Measurements from ENCODE around the gene OXER1. TPM values are rescaled to one million over a fixed set of nuclear protein-coding genes. Genes with fewer than 3 reads are reported as not detected.

The OXER1 gene
- total and polyA plus RNA-seq, 4 experiments from 2014 or later, result not detected

- no peak overlapping the region for H3K4me3 Mint-ChIP-seq
- CTCF ChIA-PET (ENCODE audit: partially characterized antibody), result no interaction called here
Observed at GRCh38 chr2:42769583-42770287, 5.8 kb upstream of the OXER1 start.

GRCh38 chr2:42768706-42769256 lies 4.8 kb upstream of the OXER1 start:
- H3K27me3 ChIP-seq (ENCODE audit: insufficient read depth, low read length), result no peaks in the 10 kb centered on the region
- intact Hi-C loops (cut with micrococcal nuclease), result no loop called here
- Mint-ChIP-seq H3K4me1 (no peaks in the 10 kb centered on the region), H3K9me3 (no peaks in the 10 kb centered on the region), H3K36me3 (no peaks in the 10 kb centered on the region), H3K27me3 (no peaks in the 10 kb centered on the region), H3K27ac (peak overlapping the region in 2 of 7 donors; percentile 38 to 64), H3K4me3 (no peak overlapping the region)
- ChIA-PET POLR2A (ENCODE audit: partially characterized antibody) (no interaction called here), CTCF (ENCODE audit: partially characterized antibody) (no interaction called here)
- no peaks in the 10 kb centered on the region for H3K9me3 ChIP-seq (ENCODE audit: control insufficient read depth in 1 of 2, low read length in 2 of 2)
- H3K4me3 ChIP-seq (ENCODE audit: low read length in 2 of 2), result no peak overlapping the region
- H3K36me3 ChIP-seq (ENCODE audit: insufficient read depth, low read length), result no peaks in the 10 kb centered on the region
- no peak overlapping the region for H3K27ac ChIP-seq (ENCODE audit: low read depth, low read length)
- no peaks in the 10 kb centered on the region for H3K4me1 ChIP-seq (ENCODE audit: insufficient read depth, low read length)
- no peak for DNase-seq

More at GRCh38 chr2:42769583-42770287, 5.8 kb upstream of the OXER1 start:
- DNase-seq, result no peak
- Histone ChIP-seq H3K4me3 (ENCODE audit: low read length in 2 of 2) (no peak overlapping the region), H3K27ac (ENCODE audit: low read depth, low read length) (no peak overlapping the region), H3K4me1 (ENCODE audit: insufficient read depth, low read length) (no peaks in the 10 kb centered on the region), H3K36me3 (ENCODE audit: insufficient read depth, low read length) (no peaks in the 10 kb centered on the region), H3K27me3 (ENCODE audit: insufficient read depth, low read length) (no peaks in the 10 kb centered on the region), H3K9me3 (ENCODE audit: control insufficient read depth in 1 of 2, low read length in 2 of 2) (no peaks in the 10 kb centered on the region)
- Mint-ChIP-seq H3K9me3 (no peaks in the 10 kb centered on the region), H3K36me3 (no peaks in the 10 kb centered on the region), H3K27ac (no peak overlapping the region), H3K4me1 (no peaks in the 10 kb centered on the region), H3K27me3 (no peaks in the 10 kb centered on the region)
- intact Hi-C loops (cut with micrococcal nuclease), result no loop called here
- POLR2A ChIA-PET (ENCODE audit: partially characterized antibody), result no interaction called here

- H3K27ac ChIP-seq (ENCODE audit: low read depth, low read length), result no peak overlapping the region
- intact Hi-C loops (cut with micrococcal nuclease), result no loop called here
- CTCF ChIA-PET (ENCODE audit: partially characterized antibody), result no interaction called here
Observed at GRCh38 chr2:42767899-42768705, 4.2 kb upstream of the OXER1 start.

GRCh38 chr2:42767080-42767898 lies 3.4 kb upstream of the OXER1 start:
- no peak overlapping the region for H3K4me3 ChIP-seq (ENCODE audit: low read length in 2 of 2)

More at GRCh38 chr2:42767899-42768705, 4.2 kb upstream of the OXER1 start:
- H3K4me3 ChIP-seq (ENCODE audit: low read length in 2 of 2), result no peak overlapping the region
- H3K36me3 ChIP-seq (ENCODE audit: insufficient read depth, low read length), result no peaks in the 10 kb centered on the region
- no peaks in the 10 kb centered on the region for H3K9me3 Mint-ChIP-seq
- no peaks in the 10 kb centered on the region for H3K9me3 ChIP-seq (ENCODE audit: control insufficient read depth in 1 of 2, low read length in 2 of 2)
- H3K4me1 ChIP-seq (ENCODE audit: insufficient read depth, low read length), result no peaks in the 10 kb centered on the region
- H3K27me3 Mint-ChIP-seq, result no peaks in the 10 kb centered on the region
- no peaks in the 10 kb centered on the region for H3K4me1 Mint-ChIP-seq
- peaks cover under 1% of the 10 kb centered on the region in 2 donors for H3K36me3 Mint-ChIP-seq
- DNase-seq, result no peak
- H3K27ac Mint-ChIP-seq, result peak overlapping the region in 1 of 7 donors; percentile 64
- POLR2A ChIA-PET (ENCODE audit: partially characterized antibody), result no interaction called here
- H3K27me3 ChIP-seq (ENCODE audit: insufficient read depth, low read length), result no peaks in the 10 kb centered on the region
- H3K4me3 Mint-ChIP-seq, result no peak overlapping the region

GRCh38 chr2:42765686-42766085 lies 1.8 kb upstream of the OXER1 start:
- no peaks in the 10 kb centered on the region for H3K4me1 ChIP-seq (ENCODE audit: insufficient read depth, low read length)
- no peaks in the 10 kb centered on the region for H3K36me3 ChIP-seq (ENCODE audit: insufficient read depth, low read length)
- DNase-seq, result no peak
- H3K4me1 Mint-ChIP-seq, result no peaks in the 10 kb centered on the region
- no peak overlapping the region for H3K27ac Mint-ChIP-seq
- ChIA-PET CTCF (ENCODE audit: partially characterized antibody) (no interaction called here), POLR2A (ENCODE audit: partially characterized antibody) (no interaction called here)
- no peak overlapping the region for H3K27ac ChIP-seq (ENCODE audit: low read depth, low read length)
- no peak overlapping the region for H3K4me3 Mint-ChIP-seq
- H3K27me3 Mint-ChIP-seq, result no peaks in the 10 kb centered on the region
- H3K9me3 Mint-ChIP-seq, result no peaks in the 10 kb centered on the region
- no peak overlapping the region for H3K4me3 ChIP-seq (ENCODE audit: low read length in 2 of 2)
- intact Hi-C loops (cut with micrococcal nuclease), result no loop called here
- peaks cover 4 to 5% of the 10 kb centered on the region in 2 donors for H3K36me3 Mint-ChIP-seq
- no peaks in the 10 kb centered on the region for H3K27me3 ChIP-seq (ENCODE audit: insufficient read depth, low read length)
- H3K9me3 ChIP-seq (ENCODE audit: control insufficient read depth in 1 of 2, low read length in 2 of 2), result no peaks in the 10 kb centered on the region

More at GRCh38 chr2:42767080-42767898, 3.4 kb upstream of the OXER1 start:
- DNase-seq, result no peak
- no peaks in the 10 kb centered on the region for H3K9me3 Mint-ChIP-seq
- peaks cover 4 to 5% of the 10 kb centered on the region in 2 donors for H3K36me3 Mint-ChIP-seq
- H3K9me3 ChIP-seq (ENCODE audit: control insufficient read depth in 1 of 2, low read length in 2 of 2), result no peaks in the 10 kb centered on the region
- H3K4me1 Mint-ChIP-seq, result no peaks in the 10 kb centered on the region
- H3K4me1 ChIP-seq (ENCODE audit: insufficient read depth, low read length), result no peaks in the 10 kb centered on the region
- H3K27me3 Mint-ChIP-seq, result no peaks in the 10 kb centered on the region
- H3K27me3 ChIP-seq (ENCODE audit: insufficient read depth, low read length), result no peaks in the 10 kb centered on the region
- intact Hi-C loops (cut with micrococcal nuclease), result no loop called here
- CTCF ChIA-PET (ENCODE audit: partially characterized antibody), result no interaction called here
- H3K27ac ChIP-seq (ENCODE audit: low read depth, low read length), result no peak overlapping the region
- no peak overlapping the region for H3K4me3 Mint-ChIP-seq
- no peak overlapping the region for H3K27ac Mint-ChIP-seq
- no peaks in the 10 kb centered on the region for H3K36me3 ChIP-seq (ENCODE audit: insufficient read depth, low read length)
- POLR2A ChIA-PET (ENCODE audit: partially characterized antibody), result no interaction called here

- H3K4me3 Mint-ChIP-seq, result no peak overlapping the region
- no peaks in the 10 kb centered on the region for H3K4me1 Mint-ChIP-seq
- no peak for DNase-seq
- CTCF ChIA-PET (ENCODE audit: partially characterized antibody), result no interaction called here
- no peaks in the 10 kb centered on the region for H3K36me3 ChIP-seq (ENCODE audit: insufficient read depth, low read length)
- H3K9me3 ChIP-seq (ENCODE audit: control insufficient read depth in 1 of 2, low read length in 2 of 2), result no peaks in the 10 kb centered on the region
- H3K4me1 ChIP-seq (ENCODE audit: insufficient read depth, low read length), result no peaks in the 10 kb centered on the region
- no peak overlapping the region for H3K27ac ChIP-seq (ENCODE audit: low read depth, low read length)
- POLR2A ChIA-PET (ENCODE audit: partially characterized antibody), result no interaction called here
- no peaks in the 10 kb centered on the region for H3K27me3 Mint-ChIP-seq
- no peaks in the 10 kb centered on the region for H3K9me3 Mint-ChIP-seq
- no peak overlapping the region for H3K4me3 ChIP-seq (ENCODE audit: low read length in 2 of 2)
- peaks cover 4 to 9% of the 10 kb centered on the region in 2 donors for H3K36me3 Mint-ChIP-seq
- H3K27me3 ChIP-seq (ENCODE audit: insufficient read depth, low read length), result no peaks in the 10 kb centered on the region
- no peak overlapping the region for H3K27ac Mint-ChIP-seq
- intact Hi-C loops (cut with micrococcal nuclease), result no loop called here
Observed at GRCh38 chr2:42764901-42765300, 966 bp upstream of the OXER1 start.

Measured in CD4-positive, alpha-beta memory T cell (primary cell).